Prostate gland (tissue), 2 donors: ENCODE data around the gene TMEM88.

Source experiments
- CTCF ChIP-seq, 4 experiments: fragments of 200-600 bp in 2 of 4; fragments of 450-650 bp in 2 of 4; sonication (generic) in 2 of 4; IDR thresholded peaks; 1 replicate in 3 of 4; 2 replicates in 1 of 4; pipeline ENCODE4 v1.5.1; 2016 to 2019; ENCODE audit warnings: antibody characterized with exemption in 4 of 4, mild to moderate bottlenecking in 2 of 4, moderate library complexity in 2 of 4
- POLR2A ChIP-seq: fragments of 450-650 bp; IDR thresholded peaks from one replicate; pipeline ENCODE4 v1.6.1; 2016; ENCODE audit warnings: antibody characterized with exemption, mild to moderate bottlenecking
- POLR2AphosphoS5 ChIP-seq: sonication (generic); formaldehyde crosslinking; IDR thresholded peaks from one replicate; pipeline ENCODE4 v1.6.1; 2017; ENCODE audit warnings: antibody characterized with exemption

GRCh38 chr17:7846063-7846735, 8.7 kb upstream of the TMEM88 start:
- TF ChIP-seq POLR2AphosphoS5: no peak
- TF ChIP-seq CTCF (IDR thresholded peaks at IDR 0.05): no peak
- TF ChIP-seq POLR2A: no peak
